Measurements from ENCODE around the gene AATK. TPM values are rescaled to one million over a fixed set of nuclear protein-coding genes. Genes with fewer than 3 reads are reported as not detected.
"Not testable (repeated sequence)": the region's sequence is repeated elsewhere in the genome, so short reads cannot be mapped to it uniquely, and the experiment has no call there.

Gene AATK
- polyA plus RNA-seq, 3 donors, result 3.0 to 7.8 (median 4.6) TPM

DNA sequence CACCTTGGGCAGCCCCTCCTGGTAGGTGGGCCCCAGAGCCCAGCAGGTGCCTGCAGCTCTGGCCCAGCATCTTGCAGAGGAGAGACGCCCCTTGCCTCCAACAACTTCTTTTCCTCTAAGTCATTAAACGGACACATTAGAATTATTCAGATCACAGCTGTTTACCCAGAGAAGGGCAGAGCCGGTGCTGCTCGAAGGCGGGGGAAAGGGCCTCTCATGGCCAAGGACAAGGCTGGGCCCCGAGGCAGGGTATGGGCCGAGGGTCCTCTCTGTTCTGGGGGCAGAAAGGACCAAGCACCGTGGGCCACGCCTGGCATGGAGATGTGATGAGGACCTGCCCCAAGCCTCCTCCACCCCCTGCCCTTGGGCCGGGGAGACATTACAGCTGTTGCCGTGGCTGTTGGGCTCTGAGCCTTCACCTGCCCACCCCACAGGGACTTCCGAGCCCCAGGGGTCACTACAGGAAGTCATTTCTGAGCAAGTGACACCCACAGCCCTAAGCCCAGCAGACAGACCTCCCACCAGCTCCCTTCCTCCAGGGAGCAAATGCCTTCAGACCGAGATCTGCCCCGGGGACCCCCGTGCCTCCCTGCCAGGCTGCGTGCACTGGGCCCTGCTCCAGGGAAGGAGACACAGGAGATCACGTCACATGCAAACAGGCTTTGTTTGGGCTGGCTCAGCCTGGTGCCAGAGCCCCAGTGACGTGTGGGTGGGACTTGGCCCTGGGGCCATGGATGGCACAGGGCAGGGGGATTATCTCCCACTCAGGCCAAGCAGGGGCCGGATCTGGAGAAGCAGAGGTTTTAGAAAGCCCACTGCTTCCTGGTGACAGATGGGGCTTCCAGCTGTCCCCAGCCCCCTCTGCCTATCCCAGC, 1.4 kb downstream of the AATK start:
- DNase-seq (ENCODE audit: extremely low read depth in 1 of 11, low read depth in 9 of 11, low spot score in 4 of 11), result no peak

GRCh38 chr17:81163703-81164370, 2.2 kb downstream of the AATK start:
- no peak for DNase-seq (ENCODE audit: extremely low read depth in 1 of 11, low read depth in 9 of 11, low spot score in 4 of 11)

- DNase-seq (ENCODE audit: extremely low read depth in 1 of 11, low read depth in 9 of 11, low spot score in 4 of 11), result no peak
Observed at GRCh38 chr17:81163051-81163695, 2.8 kb downstream of the AATK start.

DNA sequence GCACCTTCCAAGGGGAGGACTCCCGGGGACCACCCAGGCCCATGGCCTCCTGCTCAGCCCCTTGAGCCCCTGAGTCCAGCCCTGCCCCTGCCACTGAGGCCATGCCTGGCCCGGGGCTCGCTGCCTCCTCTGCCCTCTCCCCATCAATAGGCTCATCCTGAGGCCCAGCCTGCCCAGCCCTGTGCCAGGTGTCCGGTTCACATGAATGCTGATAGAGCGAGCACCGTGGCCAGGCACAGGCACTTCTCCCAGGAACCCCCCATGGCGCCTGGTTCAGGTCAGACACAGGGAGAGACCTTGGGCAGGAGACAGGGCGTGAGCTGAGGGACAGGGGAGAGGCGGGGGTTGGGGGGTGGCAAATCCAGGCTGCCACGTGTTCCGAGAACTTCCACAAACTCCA, 3.5 kb downstream of the AATK start:
- no peak for DNase-seq (ENCODE audit: extremely low read depth in 1 of 11, low read depth in 9 of 11, low spot score in 4 of 11)

DNA sequence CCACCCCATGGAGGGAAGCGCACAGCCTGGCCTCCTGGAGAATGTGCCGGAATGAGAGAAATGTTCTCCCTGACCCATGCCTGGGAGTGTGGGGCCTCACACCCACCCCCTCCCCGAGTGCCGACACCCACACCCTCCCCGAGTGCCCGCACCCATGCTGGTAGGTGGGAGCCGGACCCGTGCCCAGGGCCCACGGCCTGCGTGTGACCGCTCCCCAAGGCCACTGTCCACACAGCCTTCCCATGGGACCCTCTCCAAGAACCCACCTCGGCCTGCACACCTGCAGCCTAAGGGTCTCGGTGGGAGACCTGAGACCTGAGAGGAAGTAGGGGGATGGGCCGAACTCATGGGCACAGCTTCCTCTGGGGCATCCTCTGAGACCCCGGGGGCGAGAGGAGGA, 4.0 kb downstream of the AATK start:
- DNase-seq (ENCODE audit: extremely low read depth in 1 of 11, low read depth in 9 of 11, low spot score in 4 of 11), result no peak

GRCh38 chr17:81161536-81161935, 4.5 kb downstream of the AATK start:
- DNase-seq (ENCODE audit: extremely low read depth in 1 of 11, low read depth in 9 of 11, low spot score in 4 of 11), result no peak

DNA sequence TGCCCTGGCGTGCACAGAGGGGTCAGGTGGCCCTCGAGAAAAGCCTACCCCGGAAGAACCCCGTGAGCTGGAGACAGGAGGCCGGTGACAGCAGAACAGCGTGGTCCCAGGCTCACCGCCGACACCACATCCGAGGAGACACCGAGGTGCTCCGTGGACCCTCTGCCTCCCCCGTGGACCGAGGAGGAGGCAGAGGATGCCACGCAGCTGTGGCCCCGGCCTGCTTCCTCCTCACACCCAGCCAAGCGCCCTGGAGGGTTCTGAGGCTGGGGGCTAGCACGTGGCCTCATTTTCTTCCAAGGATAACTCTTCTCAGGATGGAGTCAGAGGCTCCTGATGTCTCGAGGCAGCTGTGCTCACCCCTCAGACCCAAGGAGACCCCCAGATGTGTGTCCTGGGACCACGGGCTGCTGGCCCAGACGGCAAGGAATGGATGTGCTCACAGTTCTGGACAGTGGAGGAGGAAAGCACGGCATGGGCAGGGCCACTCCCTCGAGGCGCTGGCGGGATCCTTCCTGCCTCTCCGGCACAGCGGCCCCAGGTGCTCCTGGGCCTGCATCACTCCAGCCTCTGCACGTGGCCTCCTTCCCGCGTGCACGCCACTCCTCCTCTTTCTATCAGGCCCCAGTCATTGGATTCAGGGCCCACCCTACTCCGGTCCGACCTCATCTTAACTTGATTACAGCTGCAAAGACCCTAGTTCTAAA, 5.1 kb downstream of the AATK start:
- DNase-seq (ENCODE audit: extremely low read depth in 1 of 11, low read depth in 9 of 11, low spot score in 4 of 11), result no peak

DNA sequence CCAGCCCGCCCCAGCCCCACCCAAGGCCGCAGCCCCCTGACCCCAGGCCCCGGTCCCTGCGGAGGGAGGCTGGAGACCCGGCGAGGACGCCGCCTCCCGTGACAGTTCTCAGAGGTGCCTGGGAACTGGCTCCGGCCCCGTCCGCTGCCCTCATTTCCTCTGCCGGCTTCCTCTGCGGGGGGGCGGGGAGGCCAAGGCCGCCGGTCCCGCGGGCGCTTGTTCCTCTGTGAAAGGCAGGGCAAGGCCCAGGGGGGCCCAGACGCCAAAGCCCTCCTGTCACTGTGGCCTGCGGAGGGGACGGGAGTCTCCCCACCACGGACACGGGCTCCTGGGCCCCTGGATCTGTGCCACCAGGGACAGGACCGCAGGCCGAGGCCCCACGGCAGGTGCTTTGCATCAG, 5.7 kb downstream of the AATK start:
- no peak for DNase-seq (ENCODE audit: extremely low read depth in 1 of 11, low read depth in 9 of 11, low spot score in 4 of 11)

DNA sequence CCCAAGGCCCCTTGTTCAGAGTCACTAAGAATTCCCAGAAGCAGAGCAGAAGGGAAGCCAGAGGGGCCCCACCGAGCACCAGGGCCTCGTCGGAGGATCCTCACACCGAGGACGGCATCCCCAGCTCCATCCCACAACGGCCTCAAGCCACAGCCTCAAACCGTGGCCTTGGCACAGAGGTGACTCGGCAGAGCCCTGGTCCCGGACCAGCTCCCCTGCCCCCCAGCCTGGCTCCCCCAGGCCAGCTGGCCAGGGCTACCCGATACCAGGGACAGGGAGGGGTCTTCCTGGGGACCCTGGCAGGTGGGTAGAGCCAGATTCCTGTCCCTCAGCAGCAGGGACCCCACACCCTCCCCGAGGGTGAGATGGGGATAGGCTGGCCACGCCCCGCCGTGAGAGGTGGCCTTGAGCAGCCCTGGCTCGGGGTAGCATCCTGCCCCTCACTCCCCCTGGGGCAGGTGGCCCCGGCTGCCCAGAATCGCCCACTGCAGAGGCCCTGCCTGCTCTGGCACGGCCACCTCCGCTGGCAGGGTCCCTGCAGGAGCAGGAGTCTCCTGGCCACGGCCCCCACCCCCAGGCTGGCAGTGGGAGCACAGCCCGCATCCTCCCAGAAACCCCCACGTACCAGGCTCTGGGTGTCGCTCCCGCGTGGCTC, 6.3 kb downstream of the AATK start:
- no peak for DNase-seq (ENCODE audit: extremely low read depth in 1 of 11, low read depth in 9 of 11, low spot score in 4 of 11)

- no peak for DNase-seq (ENCODE audit: extremely low read depth in 1 of 11, low read depth in 9 of 11, low spot score in 4 of 11)
Observed at GRCh38 chr17:81158688-81159590, 7.1 kb downstream of the AATK start.

GRCh38 chr17:81157848-81158687, 8.0 kb downstream of the AATK start:
- no peak for DNase-seq (ENCODE audit: extremely low read depth in 1 of 11, low read depth in 9 of 11, low spot score in 4 of 11)

- no peak for DNase-seq (ENCODE audit: extremely low read depth in 1 of 11, low read depth in 9 of 11, low spot score in 4 of 11)
Observed at GRCh38 chr17:81156866-81157805, 8.9 kb downstream of the AATK start.

DNA sequence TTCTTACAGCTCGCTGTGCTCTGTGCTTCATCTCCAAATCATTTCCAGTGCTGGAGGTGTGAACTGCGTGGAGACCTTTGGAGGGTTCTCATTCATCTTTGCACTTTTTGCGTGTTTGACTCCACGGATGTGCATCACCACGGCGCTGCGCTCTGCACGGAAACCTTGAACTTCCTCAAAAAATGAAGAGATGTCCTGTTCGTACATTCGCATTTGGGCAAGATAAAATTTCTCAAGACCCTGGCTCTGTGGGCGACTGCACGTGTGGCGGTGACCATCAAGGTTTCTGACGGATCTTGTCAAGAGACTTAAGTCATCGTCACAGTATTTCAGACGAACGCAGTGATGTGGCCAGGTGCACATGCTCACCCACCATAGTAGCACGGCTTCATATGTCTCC, 11.1 kb downstream of the AATK start:
- no peak for DNase-seq (ENCODE audit: extremely low read depth in 1 of 11, low read depth in 9 of 11, low spot score in 4 of 11)

DNA sequence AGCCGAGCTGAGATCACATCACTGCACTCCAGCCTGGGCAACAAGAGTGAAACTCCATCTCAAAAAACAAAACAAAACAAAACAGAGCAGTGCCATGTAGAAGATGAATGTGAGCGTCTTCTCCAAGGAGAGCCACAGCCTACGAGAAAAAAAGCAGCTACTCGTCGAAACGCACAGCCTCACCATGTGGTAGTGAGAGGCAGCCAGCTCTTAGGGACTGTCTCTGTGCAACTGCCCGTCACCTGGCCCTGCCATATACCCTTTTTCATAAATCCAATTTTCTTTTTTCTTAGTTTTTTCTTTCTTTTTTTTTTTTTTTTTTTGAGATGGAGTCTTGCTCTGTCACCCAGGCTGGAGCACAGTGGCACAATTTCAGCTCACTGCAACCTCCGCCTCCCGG, 12.0 kb downstream of the AATK start:
- not testable (repeated sequence) for DNase-seq (ENCODE audit: extremely low read depth in 1 of 11, low read depth in 9 of 11, low spot score in 4 of 11)

- DNase-seq (ENCODE audit: extremely low read depth in 1 of 11, low read depth in 9 of 11, low spot score in 4 of 11), result no peak
Observed at GRCh38 chr17:81153340-81153803, 12.6 kb downstream of the AATK start.

GRCh38 chr17:81152288-81152828, 13.7 kb downstream of the AATK start:
- DNase-seq (ENCODE audit: extremely low read depth in 1 of 11, low read depth in 9 of 11, low spot score in 4 of 11), result no peak

All from renal cortex interstitium (tissue), 11 donors.